ENCODE data around the gene SCLT1.

SCLT1 gene

GRCh38 chr4:128978985-128979384 lies 114.4 kb downstream of the SCLT1 start:
- Histone ChIP-seq H3K9ac (ENCODE audit: low read length) (no peak overlapping the region), H3K9me3 (replicated peaks; ENCODE audit: insufficient read depth, low read length) (no peaks in the 10 kb centered on the region), H3K4me3 (ENCODE audit: low read length) (no peak overlapping the region), H2AFZ (ENCODE audit: low read length) (no peak overlapping the region), H3K9me2 (replicated peaks; ENCODE audit: insufficient read depth, low read length) (no peaks in the 10 kb centered on the region), H4K20me1 (ENCODE audit: insufficient read depth, low read length) (no peaks in the 10 kb centered on the region), H3K27ac (ENCODE audit: low read length) (no peak overlapping the region), H3K79me2 (ENCODE audit: low read length) (no peaks in the 10 kb centered on the region), H3F3A (ENCODE audit: insufficient read depth, low read length) (no peaks in the 10 kb centered on the region), H3K36me3 (replicated peaks; ENCODE audit: insufficient read depth, low read length) (no peaks in the 10 kb centered on the region), H3K4me2 (ENCODE audit: low read depth, low read length) (no peak overlapping the region), H3K27me3 (replicated peaks; ENCODE audit: insufficient read depth, low read length) (no peaks in the 10 kb centered on the region), H3K4me1 (ENCODE audit: low read length) (no peaks in the 10 kb centered on the region)
- no peak for DNase-seq
- TF ChIP-seq, protein P1, sequence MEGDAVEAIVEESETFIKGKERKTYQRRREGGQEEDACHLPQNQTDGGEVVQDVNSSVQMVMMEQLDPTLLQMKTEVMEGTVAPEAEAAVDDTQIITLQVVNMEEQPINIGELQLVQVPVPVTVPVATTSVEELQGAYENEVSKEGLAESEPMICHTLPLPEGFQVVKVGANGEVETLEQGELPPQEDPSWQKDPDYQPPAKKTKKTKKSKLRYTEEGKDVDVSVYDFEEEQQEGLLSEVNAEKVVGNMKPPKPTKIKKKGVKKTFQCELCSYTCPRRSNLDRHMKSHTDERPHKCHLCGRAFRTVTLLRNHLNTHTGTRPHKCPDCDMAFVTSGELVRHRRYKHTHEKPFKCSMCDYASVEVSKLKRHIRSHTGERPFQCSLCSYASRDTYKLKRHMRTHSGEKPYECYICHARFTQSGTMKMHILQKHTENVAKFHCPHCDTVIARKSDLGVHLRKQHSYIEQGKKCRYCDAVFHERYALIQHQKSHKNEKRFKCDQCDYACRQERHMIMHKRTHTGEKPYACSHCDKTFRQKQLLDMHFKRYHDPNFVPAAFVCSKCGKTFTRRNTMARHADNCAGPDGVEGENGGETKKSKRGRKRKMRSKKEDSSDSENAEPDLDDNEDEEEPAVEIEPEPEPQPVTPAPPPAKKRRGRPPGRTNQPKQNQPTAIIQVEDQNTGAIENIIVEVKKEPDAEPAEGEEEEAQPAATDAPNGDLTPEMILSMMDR (IDR thresholded peaks at IDR 0.05; ENCODE audit: low read length), result no peak
- TF ChIP-seq EZH2phosphoT487 (IDR thresholded peaks at IDR 0.05; ENCODE audit: low read length) (no peak), EZH2 (optimal IDR thresholded peaks at IDR 0.05; ENCODE audit: low read depth, low read length) (no peak)

DNA sequence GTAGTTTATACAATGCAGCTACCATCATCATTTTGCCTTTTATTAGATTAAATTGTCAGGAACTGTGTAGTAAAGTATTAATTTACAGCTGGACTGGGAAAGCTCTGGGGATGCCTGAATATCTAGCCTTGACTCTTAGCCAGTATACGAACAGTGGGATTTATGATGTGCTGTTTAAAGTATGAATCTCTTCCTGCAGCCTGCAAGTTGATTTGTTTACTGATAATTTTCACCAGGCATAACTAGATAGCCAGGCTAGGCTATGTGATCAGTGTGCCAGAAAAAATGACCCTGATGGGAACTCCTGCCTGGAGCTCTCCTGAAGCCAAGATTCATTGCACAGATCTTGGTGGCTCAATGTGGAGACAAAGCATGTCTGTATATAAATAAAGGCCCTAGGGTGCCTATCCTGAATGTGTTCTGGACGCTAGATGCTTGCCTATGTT lies 119.2 kb downstream of the SCLT1 start:
- Histone ChIP-seq H3K4me1 (ENCODE audit: low read length) (no peaks in the 10 kb centered on the region), H3K27ac (ENCODE audit: low read length) (no peak overlapping the region), H2AFZ (ENCODE audit: low read length) (no peak overlapping the region), H3K4me2 (ENCODE audit: low read depth, low read length) (no peak overlapping the region), H3K4me3 (ENCODE audit: low read length) (no peak overlapping the region), H3K9me3 (replicated peaks; ENCODE audit: insufficient read depth, low read length) (no peaks in the 10 kb centered on the region), H3F3A (ENCODE audit: insufficient read depth, low read length) (no peaks in the 10 kb centered on the region), H3K9me2 (replicated peaks; ENCODE audit: insufficient read depth, low read length) (no peaks in the 10 kb centered on the region), H3K9ac (ENCODE audit: low read length) (no peak overlapping the region), H3K79me2 (ENCODE audit: low read length) (no peaks in the 10 kb centered on the region), H3K27me3 (replicated peaks; ENCODE audit: insufficient read depth, low read length) (no peaks in the 10 kb centered on the region), H3K36me3 (replicated peaks; ENCODE audit: insufficient read depth, low read length) (no peaks in the 10 kb centered on the region), H4K20me1 (ENCODE audit: insufficient read depth, low read length) (no peaks in the 10 kb centered on the region)
- TF ChIP-seq, protein P1 (IDR thresholded peaks at IDR 0.05; ENCODE audit: low read length), result no peak
- TF ChIP-seq EZH2phosphoT487 (IDR thresholded peaks at IDR 0.05; ENCODE audit: low read length) (no peak), EZH2 (optimal IDR thresholded peaks at IDR 0.05; ENCODE audit: low read depth, low read length) (no peak)
- no peak for DNase-seq

DNA sequence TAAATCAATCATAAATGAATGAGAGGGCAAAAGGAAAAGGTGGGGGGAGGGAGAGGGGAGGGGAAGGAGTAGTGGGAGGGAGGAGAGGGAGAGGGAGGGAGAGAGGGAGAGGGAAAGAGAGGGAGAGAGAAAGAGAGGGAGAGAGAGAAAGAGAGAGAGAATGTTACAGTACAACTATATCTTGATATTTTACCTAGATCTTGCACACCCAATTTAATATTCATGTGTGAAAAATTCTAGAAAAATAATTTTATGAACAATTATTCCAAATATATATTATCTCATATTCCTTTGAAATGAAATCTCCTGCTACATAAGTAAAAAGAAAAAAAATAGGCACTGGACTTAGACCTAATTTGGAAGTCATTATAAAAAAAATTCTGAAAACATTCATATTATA lies 120.0 kb downstream of the SCLT1 start:
- H4K20me1 ChIP-seq (ENCODE audit: insufficient read depth, low read length), result no peaks in the 10 kb centered on the region
- H3K4me3 ChIP-seq (ENCODE audit: low read length), result no peak overlapping the region
- no peaks in the 10 kb centered on the region for H3K79me2 ChIP-seq (ENCODE audit: low read length)
- no peak overlapping the region for H3K27ac ChIP-seq (ENCODE audit: low read length)
- H3K9me3 ChIP-seq (replicated peaks; ENCODE audit: insufficient read depth, low read length), result no peaks in the 10 kb centered on the region
- no peak for DNase-seq
- H3K9ac ChIP-seq (ENCODE audit: low read length), result no peak overlapping the region
- H2AFZ ChIP-seq (ENCODE audit: low read length), result no peak overlapping the region
- H3K36me3 ChIP-seq (replicated peaks; ENCODE audit: insufficient read depth, low read length), result no peaks in the 10 kb centered on the region
- H3K9me2 ChIP-seq (replicated peaks; ENCODE audit: insufficient read depth, low read length), result no peaks in the 10 kb centered on the region
- no peaks in the 10 kb centered on the region for H3K27me3 ChIP-seq (replicated peaks; ENCODE audit: insufficient read depth, low read length)
- no peaks in the 10 kb centered on the region for H3K4me1 ChIP-seq (ENCODE audit: low read length)
- H3F3A ChIP-seq (ENCODE audit: insufficient read depth, low read length), result no peaks in the 10 kb centered on the region
- no peak overlapping the region for H3K4me2 ChIP-seq (ENCODE audit: low read depth, low read length)
- TF ChIP-seq, protein P1 (IDR thresholded peaks at IDR 0.05; ENCODE audit: low read length), result no peak
- TF ChIP-seq EZH2 (optimal IDR thresholded peaks at IDR 0.05; ENCODE audit: low read depth, low read length), result no peak
- TF ChIP-seq EZH2phosphoT487 (IDR thresholded peaks at IDR 0.05; ENCODE audit: low read length), result no peak
